ENCODE results near the gene SYTL3. TPM values are rescaled to one million over a fixed set of nuclear protein-coding genes. Genes with fewer than 3 reads are reported as not detected.

The SYTL3 gene
- total and polyA plus RNA-seq, 10 of the 15 experiments (the other 5 are each of a cell fraction or from before 2014, with no cell fraction given), result 3.3 to 12.1 (median 6.9) TPM

DNA sequence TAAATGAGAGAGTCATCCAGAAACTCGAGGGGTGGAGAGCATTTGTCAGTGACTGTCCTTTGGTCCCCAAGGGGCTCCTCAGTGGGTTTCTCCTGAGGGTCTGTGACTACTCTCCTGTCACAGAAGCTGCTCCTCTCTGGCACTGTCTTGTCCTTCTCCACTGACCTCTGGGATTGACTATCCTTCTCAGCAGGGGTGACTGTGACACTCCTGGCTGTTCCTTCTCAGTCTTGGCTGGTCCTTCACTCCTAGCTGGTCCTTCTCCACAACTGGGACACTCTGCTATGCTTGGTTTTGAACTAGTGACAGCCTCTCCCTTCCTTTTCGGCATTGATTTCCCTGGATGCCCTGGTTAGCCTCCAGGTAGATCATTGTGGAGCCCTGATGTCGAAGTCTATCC, 38.8 kb upstream of the SYTL3 start:
- ChIA-PET SMC1A (ENCODE audit: uncharacterized antibody, unreplicated experiment) (interaction anchor here (0.9 to 2.3 kb wide), 3 partner anchors 80 to 397 kb away, joined by 3 to 6 read pairs (median 5); no protein-coding TSS in a partner anchor), RAD21 (ENCODE audit: unreplicated experiment) (no interaction called here), CTCF (interaction anchor here (2.4 kb wide), 1 partner anchor 397 kb away, joined by 10 read pairs; no protein-coding TSS in a partner anchor), POLR2A (no interaction called here)
- ATAC-seq, result no peak
- no peak overlapping the region for H3K9ac ChIP-seq (ENCODE audit: control insufficient read depth, insufficient read depth, low read length)
- H3K27me3 ChIP-seq (replicated peaks in 1 of 2; ENCODE audit: control insufficient read depth in 2 of 2, insufficient read depth in 2 of 2, low read length in 1 of 2), result no peaks in the 10 kb centered on the region
- TF ChIP-seq, protein P1, sequence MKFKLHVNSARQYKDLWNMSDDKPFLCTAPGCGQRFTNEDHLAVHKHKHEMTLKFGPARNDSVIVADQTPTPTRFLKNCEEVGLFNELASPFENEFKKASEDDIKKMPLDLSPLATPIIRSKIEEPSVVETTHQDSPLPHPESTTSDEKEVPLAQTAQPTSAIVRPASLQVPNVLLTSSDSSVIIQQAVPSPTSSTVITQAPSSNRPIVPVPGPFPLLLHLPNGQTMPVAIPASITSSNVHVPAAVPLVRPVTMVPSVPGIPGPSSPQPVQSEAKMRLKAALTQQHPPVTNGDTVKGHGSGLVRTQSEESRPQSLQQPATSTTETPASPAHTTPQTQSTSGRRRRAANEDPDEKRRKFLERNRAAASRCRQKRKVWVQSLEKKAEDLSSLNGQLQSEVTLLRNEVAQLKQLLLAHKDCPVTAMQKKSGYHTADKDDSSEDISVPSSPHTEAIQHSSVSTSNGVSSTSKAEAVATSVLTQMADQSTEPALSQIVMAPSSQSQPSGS (IDR thresholded peaks at IDR 0.05; ENCODE audit: low read length), result no peak
- TF ChIP-seq, protein P2, sequence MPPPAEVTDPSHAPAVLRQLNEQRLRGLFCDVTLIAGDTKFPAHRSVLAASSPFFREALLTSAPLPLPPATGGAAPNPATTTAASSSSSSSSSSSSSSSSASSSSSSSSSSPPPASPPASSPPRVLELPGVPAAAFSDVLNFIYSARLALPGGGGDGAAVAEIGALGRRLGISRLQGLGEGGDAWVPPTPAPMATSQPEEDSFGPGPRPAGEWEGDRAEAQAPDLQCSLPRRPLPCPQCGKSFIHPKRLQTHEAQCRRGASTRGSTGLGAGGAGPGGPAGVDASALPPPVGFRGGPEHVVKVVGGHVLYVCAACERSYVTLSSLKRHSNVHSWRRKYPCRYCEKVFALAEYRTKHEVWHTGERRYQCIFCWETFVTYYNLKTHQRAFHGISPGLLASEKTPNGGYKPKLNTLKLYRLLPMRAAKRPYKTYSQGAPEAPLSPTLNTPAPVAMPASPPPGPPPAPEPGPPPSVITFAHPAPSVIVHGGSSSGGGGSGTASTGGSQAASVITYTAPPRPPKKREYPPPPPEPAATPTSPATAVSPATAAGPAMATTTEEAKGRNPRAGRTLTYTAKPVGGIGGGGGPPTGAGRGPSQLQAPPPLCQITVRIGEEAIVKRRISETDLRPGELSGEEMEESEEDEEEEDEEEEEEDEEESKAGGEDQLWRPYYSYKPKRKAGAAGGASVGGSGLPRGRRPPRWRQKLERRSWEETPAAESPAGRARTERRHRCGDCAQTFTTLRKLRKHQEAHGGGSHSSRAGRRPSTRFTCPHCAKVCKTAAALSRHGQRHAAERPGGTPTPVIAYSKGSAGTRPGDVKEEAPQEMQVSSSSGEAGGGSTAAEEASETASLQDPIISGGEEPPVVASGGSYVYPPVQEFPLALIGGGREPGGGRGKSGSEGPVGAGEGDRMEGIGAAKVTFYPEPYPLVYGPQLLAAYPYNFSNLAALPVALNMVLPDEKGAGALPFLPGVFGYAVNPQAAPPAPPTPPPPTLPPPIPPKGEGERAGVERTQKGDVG (CRISPR knock-in tag; IDR thresholded peaks at IDR 0.05), result no peak
- no peak for TF ChIP-seq JUND (IDR thresholded peaks at IDR 0.05; ENCODE audit: low read depth, low read length)
- TF ChIP-seq, protein P3, sequence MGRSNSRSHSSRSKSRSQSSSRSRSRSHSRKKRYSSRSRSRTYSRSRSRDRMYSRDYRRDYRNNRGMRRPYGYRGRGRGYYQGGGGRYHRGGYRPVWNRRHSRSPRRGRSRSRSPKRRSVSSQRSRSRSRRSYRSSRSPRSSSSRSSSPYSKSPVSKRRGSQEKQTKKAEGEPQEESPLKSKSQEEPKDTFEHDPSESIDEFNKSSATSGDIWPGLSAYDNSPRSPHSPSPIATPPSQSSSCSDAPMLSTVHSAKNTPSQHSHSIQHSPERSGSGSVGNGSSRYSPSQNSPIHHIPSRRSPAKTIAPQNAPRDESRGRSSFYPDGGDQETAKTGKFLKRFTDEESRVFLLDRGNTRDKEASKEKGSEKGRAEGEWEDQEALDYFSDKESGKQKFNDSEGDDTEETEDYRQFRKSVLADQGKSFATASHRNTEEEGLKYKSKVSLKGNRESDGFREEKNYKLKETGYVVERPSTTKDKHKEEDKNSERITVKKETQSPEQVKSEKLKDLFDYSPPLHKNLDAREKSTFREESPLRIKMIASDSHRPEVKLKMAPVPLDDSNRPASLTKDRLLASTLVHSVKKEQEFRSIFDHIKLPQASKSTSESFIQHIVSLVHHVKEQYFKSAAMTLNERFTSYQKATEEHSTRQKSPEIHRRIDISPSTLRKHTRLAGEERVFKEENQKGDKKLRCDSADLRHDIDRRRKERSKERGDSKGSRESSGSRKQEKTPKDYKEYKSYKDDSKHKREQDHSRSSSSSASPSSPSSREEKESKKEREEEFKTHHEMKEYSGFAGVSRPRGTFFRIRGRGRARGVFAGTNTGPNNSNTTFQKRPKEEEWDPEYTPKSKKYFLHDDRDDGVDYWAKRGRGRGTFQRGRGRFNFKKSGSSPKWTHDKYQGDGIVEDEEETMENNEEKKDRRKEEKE (IDR thresholded peaks at IDR 0.05), result no peak
- H4K20me1 ChIP-seq (ENCODE audit: control insufficient read depth, insufficient read depth), result no peaks in the 10 kb centered on the region
- H2AFZ ChIP-seq (ENCODE audit: control insufficient read depth, low read depth, low read length), result no peak overlapping the region
- no peak overlapping the region for H3K4me3 ChIP-seq
- 69% methylated on average over 3 of the region's 3 CpGs for WGBS (ENCODE audit: insufficient coverage, insufficient replicate concordance, low lambda C conversion rate, missing lambda C conversion rate)
- no peaks in the 10 kb centered on the region for H3K4me1 ChIP-seq (ENCODE audit: control insufficient read depth, insufficient read depth, low read length)
- H3K9me3 ChIP-seq (replicated peaks; ENCODE audit: control insufficient read depth, insufficient read depth, low read length), result 0 out of 3 replicates have a peak, but pooled peaks cover 1% of the 10 kb centered on the region
- BruUV-seq (replicated peaks), result no TSS peak
- in situ Hi-C loops (cut with MboI) (no loop called here), intact Hi-C loops (cut with micrococcal nuclease; ENCODE audit: unreplicated experiment) (no loop called here)
- DNase-seq (ENCODE audit: low read depth, low spot score), result no peak
- H3K79me2 ChIP-seq (ENCODE audit: control insufficient read depth, insufficient read depth, low read length), result no peaks in the 10 kb centered on the region
- no peak for FAIRE-seq
- no peak overlapping the region for H3K4me2 ChIP-seq (ENCODE audit: control insufficient read depth, insufficient read depth)
- H3K36me3 ChIP-seq (ENCODE audit: control insufficient read depth in 2 of 2, insufficient read depth in 2 of 2, low read length in 1 of 2), result peaks cover 12 to 19% of the 10 kb centered on the region in 2 experiments
- no peak overlapping the region for H3K27ac ChIP-seq (ENCODE audit: control insufficient read depth, insufficient read depth)

All from GM12878 (cell line).